MM.1S (cell line): ENCODE results near the gene NUBP2.

ENCODE experiments used
- DNase-seq: peaks from one replicate; pipeline ENCODE4 v3.0.0-alpha.2; 2015
- H2AFZ ChIP-seq: fragments of 300-600 bp; sonication (generic); 2 replicates; pipeline ENCODE4 v1.6.0; 2016; ENCODE audit warnings: antibody characterized with exemption, low read length
- H3F3A ChIP-seq: fragments of 300-600 bp; sonication (generic); 2 replicates; pipeline ENCODE4 v1.6.1; 2016; ENCODE audit warnings: mild to moderate bottlenecking, antibody characterized with exemption, low read length, moderate library complexity, mixed read lengths; ENCODE audit not compliant: insufficient read depth
- H3K27ac ChIP-seq: fragments of 300-600 bp; sonication (generic); 2 replicates; pipeline ENCODE4 v1.5.1; 2016; ENCODE audit warnings: mild to moderate bottlenecking, low read length
- H3K27me3 ChIP-seq: fragments of 300-600 bp; sonication (generic); replicated peaks from 2 replicates; pipeline ENCODE4 v1.6.0; 2016; ENCODE audit warnings: low read length; ENCODE audit not compliant: insufficient read depth
- H3K36me3 ChIP-seq: fragments of 300-600 bp; sonication (generic); replicated peaks from 2 replicates; pipeline ENCODE4 v1.6.1; 2016; ENCODE audit warnings: mild to moderate bottlenecking, low read length, mixed read lengths; ENCODE audit not compliant: insufficient read depth
- H3K4me1 ChIP-seq: fragments of 300-600 bp; sonication (generic); 2 replicates; pipeline ENCODE4 v1.6.1; 2016; ENCODE audit warnings: low read length, mixed read lengths
- H3K4me2 ChIP-seq: fragments of 300-600 bp; sonication (generic); 2 replicates; pipeline ENCODE4 v1.6.0; 2016; ENCODE audit warnings: low read depth, low read length
- H3K4me3 ChIP-seq: fragments of 300-600 bp; sonication (generic); 2 replicates; pipeline ENCODE4 v1.5.1; 2016; ENCODE audit warnings: low read length, mixed read lengths
- H3K79me2 ChIP-seq: fragments of 300-600 bp; sonication (generic); 2 replicates; pipeline ENCODE4 v1.6.1; 2016; ENCODE audit warnings: mixed run types, low read length, mixed read lengths
- H3K9ac ChIP-seq: fragments of 300-600 bp; sonication (generic); 2 replicates; pipeline ENCODE4 v1.6.1; 2016; ENCODE audit warnings: low read length, mixed read lengths
- H3K9me2 ChIP-seq: fragments of 300-600 bp; sonication (generic); replicated peaks from 2 replicates; pipeline ENCODE4 v1.6.1; 2016; ENCODE audit warnings: mild to moderate bottlenecking, low read length, mixed read lengths; ENCODE audit not compliant: insufficient read depth
- H3K9me3 ChIP-seq: fragments of 300-600 bp; sonication (generic); replicated peaks from 2 replicates; pipeline ENCODE4 v1.6.1; 2016; ENCODE audit warnings: mild to moderate bottlenecking, low read length, mixed read lengths; ENCODE audit not compliant: insufficient read depth
- H4K20me1 ChIP-seq: fragments of 300-600 bp; sonication (generic); 2 replicates; pipeline ENCODE4 v1.6.1; 2016; ENCODE audit warnings: mild to moderate bottlenecking, low read length, moderate library complexity, mixed read lengths; ENCODE audit not compliant: insufficient read depth
- EZH2 ChIP-seq: fragments of 300-600 bp; sonication (generic); optimal IDR thresholded peaks from 2 replicates; pipeline ENCODE3; 2017; ENCODE audit warnings: low read depth, mild to moderate bottlenecking, antibody characterized with exemption, low read length, mixed read lengths
- EZH2phosphoT487 ChIP-seq: fragments of 300-600 bp; sonication (generic); IDR thresholded peaks from 2 replicates; pipeline ENCODE4 v1.6.1; 2018; ENCODE audit warnings: antibody characterized with exemption, low read length
- TF ChIP-seq, protein P1 (sequence below): fragments of 300-600 bp; sonication (generic); IDR thresholded peaks from 2 replicates; pipeline ENCODE4 v1.5.1; 2016; ENCODE audit warnings: antibody characterized with exemption, low read length, mixed read lengths

Gene NUBP2

DNA sequence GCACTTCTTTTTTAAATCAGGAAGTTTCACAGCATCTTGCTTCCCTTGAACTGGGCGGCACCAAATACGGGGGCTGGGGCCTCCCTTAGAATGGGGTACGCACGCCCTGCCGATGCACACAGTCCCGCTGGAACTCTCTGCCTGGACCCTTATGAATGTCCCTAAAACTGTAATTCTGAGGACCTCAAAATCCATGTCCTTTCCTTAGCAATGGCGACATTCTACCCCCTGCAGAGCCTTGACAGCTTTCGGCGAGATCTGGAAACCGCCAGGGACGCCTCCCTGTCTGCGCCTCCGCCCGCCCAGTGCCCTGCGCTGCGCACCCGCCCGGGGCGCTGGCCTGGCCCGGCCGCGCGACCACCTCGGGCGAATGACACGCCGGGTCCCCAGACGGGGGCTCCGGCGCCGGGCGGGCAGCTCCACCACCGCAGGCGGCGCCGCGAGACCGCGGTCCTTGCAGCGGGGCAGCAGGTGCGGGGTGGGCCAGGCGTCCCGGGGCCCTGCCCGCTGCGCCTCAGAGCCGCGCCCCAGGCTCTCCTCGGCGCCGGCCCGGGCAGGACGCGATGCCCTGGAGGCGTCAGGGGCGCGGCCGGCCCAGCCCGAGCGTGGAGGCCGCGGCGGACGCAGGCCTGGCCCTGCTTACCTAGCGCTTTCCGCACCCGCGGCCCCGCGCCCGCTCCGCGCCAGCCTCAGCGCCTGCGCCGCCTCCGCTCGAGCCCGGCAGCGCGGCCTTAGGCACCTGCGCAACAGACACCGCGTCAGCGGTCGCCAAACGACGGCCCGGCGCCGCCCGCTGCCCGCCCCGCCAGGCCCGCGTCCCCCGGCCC lies 43.3 kb downstream of the NUBP2 start:
- Histone ChIP-seq H3K79me2 (peaks cover 59% of the 10 kb centered on the region), H3K27ac (peak overlapping the region; percentile 38; the same call in 1 of the 2 replicates), H3F3A (peaks cover 6% of the 10 kb centered on the region), H3K9me2 (no peaks in the 10 kb centered on the region), H3K9me3 (no peaks in the 10 kb centered on the region), H3K4me1 (peaks cover 12% of the 10 kb centered on the region; the same call in 1 of the 2 replicates), H3K36me3 (no peaks in the 10 kb centered on the region), H2AFZ (peak overlapping the region; percentile 62; the same call in 1 of the 2 replicates), H3K4me3 (peak overlapping the region; percentile 74), H4K20me1 (no peaks in the 10 kb centered on the region), H3K27me3 (no peaks in the 10 kb centered on the region), H3K9ac (peak overlapping the region; percentile 50; the same call in 1 of the 2 replicates), H3K4me2 (peak overlapping the region; percentile 94)
- peak; percentile 81 for DNase-seq
- TF ChIP-seq, protein P1, sequence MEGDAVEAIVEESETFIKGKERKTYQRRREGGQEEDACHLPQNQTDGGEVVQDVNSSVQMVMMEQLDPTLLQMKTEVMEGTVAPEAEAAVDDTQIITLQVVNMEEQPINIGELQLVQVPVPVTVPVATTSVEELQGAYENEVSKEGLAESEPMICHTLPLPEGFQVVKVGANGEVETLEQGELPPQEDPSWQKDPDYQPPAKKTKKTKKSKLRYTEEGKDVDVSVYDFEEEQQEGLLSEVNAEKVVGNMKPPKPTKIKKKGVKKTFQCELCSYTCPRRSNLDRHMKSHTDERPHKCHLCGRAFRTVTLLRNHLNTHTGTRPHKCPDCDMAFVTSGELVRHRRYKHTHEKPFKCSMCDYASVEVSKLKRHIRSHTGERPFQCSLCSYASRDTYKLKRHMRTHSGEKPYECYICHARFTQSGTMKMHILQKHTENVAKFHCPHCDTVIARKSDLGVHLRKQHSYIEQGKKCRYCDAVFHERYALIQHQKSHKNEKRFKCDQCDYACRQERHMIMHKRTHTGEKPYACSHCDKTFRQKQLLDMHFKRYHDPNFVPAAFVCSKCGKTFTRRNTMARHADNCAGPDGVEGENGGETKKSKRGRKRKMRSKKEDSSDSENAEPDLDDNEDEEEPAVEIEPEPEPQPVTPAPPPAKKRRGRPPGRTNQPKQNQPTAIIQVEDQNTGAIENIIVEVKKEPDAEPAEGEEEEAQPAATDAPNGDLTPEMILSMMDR = no peak
- TF ChIP-seq EZH2 = no peak
- no peak for TF ChIP-seq EZH2phosphoT487

DNA sequence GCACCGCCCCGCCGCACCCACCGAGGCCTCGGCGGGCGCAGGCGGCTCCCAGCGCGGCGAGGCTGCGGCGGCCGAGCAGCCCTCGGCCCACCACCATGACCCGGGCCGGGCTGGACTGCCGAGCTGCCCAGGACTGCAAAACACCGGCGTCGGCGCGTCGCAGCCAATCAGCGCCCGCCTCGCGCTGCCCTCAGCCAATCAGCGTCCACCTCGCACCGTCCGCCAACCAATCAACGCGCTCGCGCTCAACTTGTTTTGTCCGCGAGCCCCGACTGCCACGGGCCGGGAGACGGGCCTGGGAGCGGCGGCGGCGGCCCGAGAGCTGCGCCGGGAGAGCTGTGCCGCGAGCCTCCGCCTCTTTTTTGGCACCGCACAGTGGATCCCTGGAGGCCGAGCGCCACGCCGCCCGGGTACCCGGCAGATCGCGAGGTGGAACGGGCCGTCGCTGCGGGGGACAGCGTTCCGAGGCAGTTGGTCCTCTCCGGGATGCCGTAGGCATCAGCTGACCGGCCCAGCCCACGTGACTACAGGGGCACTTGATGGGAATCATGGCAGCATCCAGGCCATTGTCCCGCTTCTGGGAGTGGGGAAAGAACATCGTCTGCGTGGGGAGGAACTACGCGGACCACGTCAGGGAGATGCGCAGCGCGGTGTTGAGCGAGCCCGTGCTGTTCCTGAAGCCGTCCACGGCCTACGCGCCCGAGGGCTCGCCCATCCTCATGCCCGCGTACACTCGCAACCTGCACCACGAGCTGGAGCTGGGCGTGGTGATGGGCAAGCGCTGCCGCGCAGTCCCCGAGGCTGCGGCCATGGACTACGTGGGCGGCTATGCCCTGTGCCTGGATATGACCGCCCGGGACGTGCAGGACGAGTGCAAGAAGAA lies 44.2 kb downstream of the NUBP2 start, which contains the start of the genes FAHD1 and HAGH:
Gene FAHD1, plus strand, starts transcription at position 516 of the 883 bp plus-strand sequence. Its CDS starts 33 bp downstream, at position 549.
Gene HAGH, minus strand, starts transcription at position 135 of the 883 bp plus-strand sequence. Its CDS starts 38 bp downstream, at position 97.
- Histone ChIP-seq H3K27ac (peak within 1 kb of the TSS; percentile 44; the same call in 1 of the 2 replicates), H3K27me3 (no peaks in the 10 kb centered on the region), H3K4me2 (peak within 1 kb of the TSS; percentile 94), H3K36me3 (no peaks in the 10 kb centered on the region), H3K9me2 (no peaks in the 10 kb centered on the region), H4K20me1 (no peaks in the 10 kb centered on the region), H3F3A (peaks cover 6% of the 10 kb centered on the region), H3K4me3 (peak within 1 kb of the TSS; percentile 99), H3K9ac (peak within 1 kb of the TSS; percentile 72), H3K9me3 (no peaks in the 10 kb centered on the region), H3K4me1 (peaks cover 12% of the 10 kb centered on the region; the same call in 1 of the 2 replicates), H3K79me2 (peaks cover 59% of the 10 kb centered on the region), H2AFZ (peak within 1 kb of the TSS; percentile 94)
- TF ChIP-seq EZH2phosphoT487 = no peak
- TF ChIP-seq, protein P1 = no peak
- TF ChIP-seq EZH2 = no peak
- peak; percentile 92 for DNase-seq

DNA sequence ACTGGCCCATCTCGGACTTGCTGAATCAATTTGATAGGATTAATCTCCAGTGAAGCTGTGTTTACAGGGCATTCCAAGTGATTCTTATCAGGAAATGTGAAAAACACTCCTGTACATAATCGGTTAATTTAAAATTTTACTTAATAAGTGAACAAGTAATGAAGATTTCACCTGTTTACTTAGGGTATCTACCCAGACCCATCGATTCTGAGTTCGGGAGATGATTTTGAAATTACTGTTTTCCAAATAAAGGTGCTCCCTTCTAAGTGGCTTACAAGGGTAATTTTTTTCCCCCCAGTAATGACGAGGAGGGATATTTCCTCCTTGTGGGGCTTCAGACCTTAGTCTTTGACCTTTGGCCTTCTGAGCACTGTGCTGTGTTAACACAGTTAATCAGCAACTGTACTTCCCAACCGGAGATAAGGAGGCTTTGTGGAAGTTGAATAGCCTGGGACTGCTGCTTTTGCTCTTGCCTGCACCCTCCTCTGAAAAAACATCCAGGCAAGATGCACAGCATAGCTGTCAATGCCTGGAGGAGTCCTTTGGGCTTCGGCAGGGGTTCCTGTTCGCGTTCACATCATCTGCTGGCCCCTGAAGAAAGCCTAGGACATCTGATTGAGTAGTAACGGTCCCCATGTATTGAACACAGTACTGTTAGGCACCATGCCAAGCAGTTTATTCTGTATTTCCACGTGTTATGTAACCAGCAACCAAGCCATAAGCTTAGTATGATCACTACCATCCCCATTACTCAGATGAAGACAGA lies 46.1 kb downstream of the NUBP2 start:
- Histone ChIP-seq H3K27ac (no peak overlapping the region), H3K4me2 (peak overlapping the region; percentile 91; the same call in 1 of the 2 replicates), H3K9me3 (no peaks in the 10 kb centered on the region), H3K4me3 (no peak overlapping the region), H3K9me2 (no peaks in the 10 kb centered on the region), H4K20me1 (no peaks in the 10 kb centered on the region), H3K4me1 (peaks cover 12% of the 10 kb centered on the region; the same call in 1 of the 2 replicates), H3F3A (peaks cover 6% of the 10 kb centered on the region), H3K9ac (no peak overlapping the region), H3K27me3 (no peaks in the 10 kb centered on the region), H3K36me3 (no peaks in the 10 kb centered on the region), H2AFZ (no peak overlapping the region), H3K79me2 (peaks cover 45% of the 10 kb centered on the region)
- DNase-seq = no peak
- no peak for TF ChIP-seq EZH2
- TF ChIP-seq EZH2phosphoT487 = no peak
- TF ChIP-seq, protein P1 = no peak
